ENCODE measurements around the gene SLC9A2.
A peak's percentile ranks its signal among the peaks of the same experiment; 100 is the strongest.

SLC9A2 gene

DNA sequence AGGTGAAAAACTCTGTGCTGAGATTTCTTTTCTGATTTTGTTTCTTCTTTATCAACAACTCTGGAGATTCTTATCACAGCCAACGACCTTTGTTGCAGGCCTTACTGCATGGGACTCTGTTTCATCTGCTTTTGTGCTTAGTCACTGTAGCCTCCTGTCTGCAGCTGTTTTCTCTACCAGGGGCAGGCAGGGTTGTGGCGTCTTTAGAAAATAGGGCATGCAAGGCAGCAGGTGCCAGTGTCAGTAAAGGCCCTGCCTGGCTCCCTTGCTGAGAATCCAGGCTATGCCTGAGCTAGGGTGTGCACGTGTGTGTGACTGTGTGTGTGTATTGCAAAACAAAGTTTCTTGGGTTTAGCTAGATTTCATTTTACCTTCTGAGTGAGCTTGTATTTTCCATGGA, 14.6 kb upstream of the SLC9A2 start:
- TF ChIP-seq, protein P1, sequence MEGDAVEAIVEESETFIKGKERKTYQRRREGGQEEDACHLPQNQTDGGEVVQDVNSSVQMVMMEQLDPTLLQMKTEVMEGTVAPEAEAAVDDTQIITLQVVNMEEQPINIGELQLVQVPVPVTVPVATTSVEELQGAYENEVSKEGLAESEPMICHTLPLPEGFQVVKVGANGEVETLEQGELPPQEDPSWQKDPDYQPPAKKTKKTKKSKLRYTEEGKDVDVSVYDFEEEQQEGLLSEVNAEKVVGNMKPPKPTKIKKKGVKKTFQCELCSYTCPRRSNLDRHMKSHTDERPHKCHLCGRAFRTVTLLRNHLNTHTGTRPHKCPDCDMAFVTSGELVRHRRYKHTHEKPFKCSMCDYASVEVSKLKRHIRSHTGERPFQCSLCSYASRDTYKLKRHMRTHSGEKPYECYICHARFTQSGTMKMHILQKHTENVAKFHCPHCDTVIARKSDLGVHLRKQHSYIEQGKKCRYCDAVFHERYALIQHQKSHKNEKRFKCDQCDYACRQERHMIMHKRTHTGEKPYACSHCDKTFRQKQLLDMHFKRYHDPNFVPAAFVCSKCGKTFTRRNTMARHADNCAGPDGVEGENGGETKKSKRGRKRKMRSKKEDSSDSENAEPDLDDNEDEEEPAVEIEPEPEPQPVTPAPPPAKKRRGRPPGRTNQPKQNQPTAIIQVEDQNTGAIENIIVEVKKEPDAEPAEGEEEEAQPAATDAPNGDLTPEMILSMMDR (IDR thresholded peaks at IDR 0.05; ENCODE audit: insufficient read depth, low read length), result no peak
- TF ChIP-seq POLR2AphosphoS5 (IDR thresholded peaks at IDR 0.05; ENCODE audit: low read depth) (peak; percentile 35; the same call in 1 of the 2 replicates), SPI1 (IDR thresholded peaks at IDR 0.05; ENCODE audit: borderline replicate concordance, low read depth) (no peak)
- peak in 1 of 2 experiments; percentile 64 for DNase-seq (ENCODE audit: low read depth in 1 of 2, low spot score in 1 of 2)
- H3K4me3 ChIP-seq (replicated peaks; ENCODE audit: insufficient read depth, low read length), result no peak overlapping the region
- H3K27ac ChIP-seq (replicated peaks), result no peak overlapping the region
- H3K27me3 ChIP-seq (ENCODE audit: insufficient read depth, poor library complexity, severe bottlenecking), result no peaks in the 10 kb centered on the region

DNA sequence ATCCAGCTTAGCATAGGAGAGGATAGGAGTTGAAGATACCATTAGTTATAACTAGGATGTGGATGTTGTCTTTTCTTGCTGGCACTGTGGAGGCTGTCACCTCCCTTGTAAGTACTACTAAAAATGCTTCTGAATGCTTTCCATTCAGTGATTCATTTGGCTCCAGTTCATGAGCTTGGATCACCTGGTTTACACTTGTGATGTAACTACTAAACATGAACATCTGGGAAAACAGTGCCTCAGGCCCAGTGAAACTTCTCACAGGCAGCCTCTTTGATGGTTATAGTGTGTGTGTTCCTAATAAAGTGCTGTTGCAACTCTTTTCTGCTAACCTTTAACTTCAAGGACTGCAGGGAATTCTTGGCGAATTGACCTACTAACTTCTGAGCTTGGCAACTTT, 13.0 kb upstream of the SLC9A2 start:
- TF ChIP-seq GABPA (IDR thresholded peaks at IDR 0.05; ENCODE audit: low read depth) (no peak), SPI1 (IDR thresholded peaks at IDR 0.05; ENCODE audit: borderline replicate concordance, low read depth) (no peak)
- TF ChIP-seq, protein P2, sequence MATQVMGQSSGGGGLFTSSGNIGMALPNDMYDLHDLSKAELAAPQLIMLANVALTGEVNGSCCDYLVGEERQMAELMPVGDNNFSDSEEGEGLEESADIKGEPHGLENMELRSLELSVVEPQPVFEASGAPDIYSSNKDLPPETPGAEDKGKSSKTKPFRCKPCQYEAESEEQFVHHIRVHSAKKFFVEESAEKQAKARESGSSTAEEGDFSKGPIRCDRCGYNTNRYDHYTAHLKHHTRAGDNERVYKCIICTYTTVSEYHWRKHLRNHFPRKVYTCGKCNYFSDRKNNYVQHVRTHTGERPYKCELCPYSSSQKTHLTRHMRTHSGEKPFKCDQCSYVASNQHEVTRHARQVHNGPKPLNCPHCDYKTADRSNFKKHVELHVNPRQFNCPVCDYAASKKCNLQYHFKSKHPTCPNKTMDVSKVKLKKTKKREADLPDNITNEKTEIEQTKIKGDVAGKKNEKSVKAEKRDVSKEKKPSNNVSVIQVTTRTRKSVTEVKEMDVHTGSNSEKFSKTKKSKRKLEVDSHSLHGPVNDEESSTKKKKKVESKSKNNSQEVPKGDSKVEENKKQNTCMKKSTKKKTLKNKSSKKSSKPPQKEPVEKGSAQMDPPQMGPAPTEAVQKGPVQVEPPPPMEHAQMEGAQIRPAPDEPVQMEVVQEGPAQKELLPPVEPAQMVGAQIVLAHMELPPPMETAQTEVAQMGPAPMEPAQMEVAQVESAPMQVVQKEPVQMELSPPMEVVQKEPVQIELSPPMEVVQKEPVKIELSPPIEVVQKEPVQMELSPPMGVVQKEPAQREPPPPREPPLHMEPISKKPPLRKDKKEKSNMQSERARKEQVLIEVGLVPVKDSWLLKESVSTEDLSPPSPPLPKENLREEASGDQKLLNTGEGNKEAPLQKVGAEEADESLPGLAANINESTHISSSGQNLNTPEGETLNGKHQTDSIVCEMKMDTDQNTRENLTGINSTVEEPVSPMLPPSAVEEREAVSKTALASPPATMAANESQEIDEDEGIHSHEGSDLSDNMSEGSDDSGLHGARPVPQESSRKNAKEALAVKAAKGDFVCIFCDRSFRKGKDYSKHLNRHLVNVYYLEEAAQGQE (IDR thresholded peaks at IDR 0.05; ENCODE audit: insufficient replicate concordance, low read depth), result no peak
- no peak overlapping the region for H3K27ac ChIP-seq (replicated peaks)

DNA sequence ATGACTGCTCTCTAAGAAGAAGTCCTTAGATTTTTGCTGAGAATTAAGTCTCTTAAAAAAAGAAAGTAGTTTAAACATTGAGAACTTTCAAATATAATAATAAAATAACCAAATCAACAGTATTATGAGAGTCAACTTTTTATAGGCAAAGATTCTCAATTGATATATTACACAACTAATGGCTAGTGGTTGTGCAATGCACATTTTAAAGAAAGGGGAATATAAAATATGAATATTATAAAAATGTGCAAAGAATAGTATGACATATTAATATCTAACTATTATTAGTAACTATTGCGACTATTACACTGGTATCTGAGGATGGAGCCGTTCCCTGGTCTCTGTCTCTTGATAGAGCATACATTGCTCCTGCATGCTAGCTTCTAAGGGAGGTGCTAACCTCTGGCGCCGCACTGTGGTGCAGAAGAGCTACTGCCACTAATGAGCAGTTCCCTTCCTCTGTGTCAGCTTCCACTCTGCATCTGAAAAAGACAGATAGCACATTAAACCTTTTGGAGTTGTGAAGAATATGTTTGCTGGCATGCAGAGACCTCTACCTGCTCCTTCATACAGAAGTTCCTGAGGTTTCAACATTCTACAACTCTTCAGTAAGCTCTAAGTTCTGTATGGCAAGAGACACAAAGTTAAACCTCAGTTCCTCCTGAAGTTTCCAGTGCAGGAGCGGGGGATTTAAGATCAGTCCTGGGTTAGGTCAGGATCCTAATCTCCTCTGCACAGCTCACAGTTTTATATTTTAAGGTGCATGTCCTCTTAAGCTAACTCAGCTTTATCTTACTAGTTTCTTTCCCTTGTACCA, 3.5 kb upstream of the SLC9A2 start:
- H3K27me3 ChIP-seq (ENCODE audit: insufficient read depth, poor library complexity, severe bottlenecking), result peaks cover 43% of the 10 kb centered on the region
- peak in 1 of 2 experiments; percentile 67 for DNase-seq (ENCODE audit: low read depth in 1 of 2, low spot score in 1 of 2)
- no peak overlapping the region for H3K4me3 ChIP-seq (replicated peaks; ENCODE audit: insufficient read depth, low read length)
- TF ChIP-seq, protein P1 (IDR thresholded peaks at IDR 0.05; ENCODE audit: insufficient read depth, low read length), result peak; percentile 99
- peak; percentile 53; the same call in 1 of the 2 replicates for TF ChIP-seq SPI1 (IDR thresholded peaks at IDR 0.05; ENCODE audit: borderline replicate concordance, low read depth)
- TF ChIP-seq POLR2AphosphoS5 (IDR thresholded peaks at IDR 0.05; ENCODE audit: low read depth), result no peak
- TF ChIP-seq GABPA (IDR thresholded peaks at IDR 0.05; ENCODE audit: low read depth), result no peak
- TF ChIP-seq, protein P2 (IDR thresholded peaks at IDR 0.05; ENCODE audit: insufficient replicate concordance, low read depth), result no peak
- H3K27ac ChIP-seq (replicated peaks), result no peak overlapping the region

More for the DNA sequence above, 13.0 kb upstream of the SLC9A2 start:
- no peaks in the 10 kb centered on the region for H3K27me3 ChIP-seq (ENCODE audit: insufficient read depth, poor library complexity, severe bottlenecking)
- H3K4me3 ChIP-seq (replicated peaks; ENCODE audit: insufficient read depth, low read length), result no peak overlapping the region
- DNase-seq (ENCODE audit: low read depth in 1 of 2, low spot score in 1 of 2), result no peak

DNA sequence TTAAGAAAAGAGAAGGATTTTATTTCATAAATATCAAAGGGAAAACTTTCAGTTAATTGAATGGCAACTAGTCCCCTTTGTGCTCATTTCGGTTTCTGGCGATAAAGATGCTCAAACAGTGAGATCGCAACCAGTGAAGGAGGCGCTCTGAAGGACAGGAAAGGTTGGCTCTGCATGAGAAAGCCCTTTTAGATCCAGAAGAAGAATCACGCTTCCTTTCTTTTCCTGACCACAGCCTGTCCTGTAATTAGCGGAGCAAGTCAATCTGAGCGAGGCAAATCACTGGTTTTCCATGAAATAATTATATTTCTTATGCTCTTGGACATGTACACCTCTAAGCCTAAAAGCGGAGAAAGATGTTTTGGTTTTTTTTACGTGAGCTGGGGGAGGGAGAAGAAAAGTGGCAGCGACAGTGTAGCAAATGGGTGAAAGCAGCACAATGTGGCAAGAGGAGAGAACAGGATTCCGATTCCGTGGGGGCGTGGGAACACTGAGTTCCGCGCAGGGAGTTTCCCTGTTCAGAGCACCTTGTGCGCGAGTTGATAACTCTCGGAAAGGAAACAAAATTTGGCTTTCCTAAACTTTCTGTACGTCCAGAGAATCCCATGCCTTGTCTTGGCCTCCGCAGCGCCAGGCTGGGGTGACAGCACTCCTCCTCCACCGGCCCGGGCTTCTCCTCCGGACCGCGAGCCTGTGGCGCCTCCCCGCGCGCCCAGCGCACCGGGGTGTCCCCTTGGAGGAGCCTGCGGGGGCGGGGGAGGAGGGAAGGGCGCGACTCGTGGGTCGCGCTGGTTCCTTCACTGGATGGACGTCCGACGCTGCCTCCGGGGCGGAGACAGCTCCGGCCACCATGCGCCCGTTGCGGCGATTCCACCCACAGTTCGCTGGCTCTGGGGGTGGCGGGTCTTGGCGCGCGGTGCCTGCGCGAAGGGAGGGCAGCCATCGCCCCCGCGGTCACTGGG, 620 bp upstream of the SLC9A2 start:
- Histone ChIP-seq H3K27ac (replicated peaks) (no peak overlapping the region), H3K4me3 (replicated peaks; ENCODE audit: insufficient read depth, low read length) (peak overlapping the region; percentile 38), H3K27me3 (ENCODE audit: insufficient read depth, poor library complexity, severe bottlenecking) (peaks cover 43% of the 10 kb centered on the region)
- TF ChIP-seq SPI1 (IDR thresholded peaks at IDR 0.05; ENCODE audit: borderline replicate concordance, low read depth) (no peak), POLR2AphosphoS5 (IDR thresholded peaks at IDR 0.05; ENCODE audit: low read depth) (no peak), GABPA (IDR thresholded peaks at IDR 0.05; ENCODE audit: low read depth) (no peak)
- TF ChIP-seq, protein P2 (IDR thresholded peaks at IDR 0.05; ENCODE audit: insufficient replicate concordance, low read depth), result no peak
- TF ChIP-seq, protein P1 (IDR thresholded peaks at IDR 0.05; ENCODE audit: insufficient read depth, low read length), result no peak
- peak in 1 of 2 experiments; percentile 7 for DNase-seq (ENCODE audit: low read depth in 1 of 2, low spot score in 1 of 2)
